ENCODE measurements around the gene WIPI1.
A peak's percentile ranks its signal among the peaks of the same experiment; 100 is the strongest.

Gene WIPI1

GRCh38 chr17:68398691-68399637, 58.3 kb downstream of the WIPI1 start:
- peak; percentile 92 for TF ChIP-seq CTCF (IDR thresholded peaks at IDR 0.05; ENCODE audit: low read length, missing control alignments)
- peak overlapping the region; percentile 14 for H3K4me3 ChIP-seq (replicated peaks; ENCODE audit: low read depth, low read length)
- peak; percentile 83 for DNase-seq (ENCODE audit: low read depth)

GRCh38 chr17:68397108-68397536, 60.2 kb downstream of the WIPI1 start:
- H3K4me3 ChIP-seq (replicated peaks; ENCODE audit: low read depth, low read length) = no peak overlapping the region
- DNase-seq (ENCODE audit: low read depth) = no peak
- TF ChIP-seq CTCF (IDR thresholded peaks at IDR 0.05; ENCODE audit: low read length, missing control alignments) = no peak

GRCh38 chr17:68396226-68397107, 60.8 kb downstream of the WIPI1 start:
- no peak for DNase-seq (ENCODE audit: low read depth)
- no peak for TF ChIP-seq CTCF (IDR thresholded peaks at IDR 0.05; ENCODE audit: low read length, missing control alignments)
- H3K4me3 ChIP-seq (replicated peaks; ENCODE audit: low read depth, low read length) = no peak overlapping the region

- no peak overlapping the region for H3K4me3 ChIP-seq (replicated peaks; ENCODE audit: low read depth, low read length)
- no peak for TF ChIP-seq CTCF (IDR thresholded peaks at IDR 0.05; ENCODE audit: low read length, missing control alignments)
- DNase-seq (ENCODE audit: low read depth) = no peak
Observed at GRCh38 chr17:68394608-68395331, 62.5 kb downstream of the WIPI1 start.

GRCh38 chr17:68391561-68392268, 65.6 kb downstream of the WIPI1 start:
- DNase-seq (ENCODE audit: low read depth) = no peak
- no peak for TF ChIP-seq CTCF (IDR thresholded peaks at IDR 0.05; ENCODE audit: low read length, missing control alignments)
- no peak overlapping the region for H3K4me3 ChIP-seq (replicated peaks; ENCODE audit: low read depth, low read length)

Data from fibroblast of pulmonary artery (primary cell).